ENCODE data around the gene CNTRL. TPM values are rescaled to one million over a fixed set of nuclear protein-coding genes. Genes with fewer than 3 reads are reported as not detected.
"Not testable (repeated sequence)": the region's sequence is repeated elsewhere in the genome, so short reads cannot be mapped to it uniquely, and the experiment has no call there.

CNTRL gene
- total RNA-seq, 1 donor from 2014 or later: 7.5 TPM

GRCh38 chr9:121178676-121179372 is 104.1 kb downstream of the CNTRL start:
- Mint-ChIP-seq H3K27ac (ENCODE audit: unreplicated experiment) (peak overlapping the region; percentile 11), H3K27me3 (ENCODE audit: unreplicated experiment) (no peaks in the 10 kb centered on the region), H3K4me3 (ENCODE audit: unreplicated experiment) (no peak overlapping the region), H3K4me1 (ENCODE audit: unreplicated experiment) (peaks cover 10% of the 10 kb centered on the region), H3K9me3 (ENCODE audit: unreplicated experiment) (no peaks in the 10 kb centered on the region), H3K36me3 (ENCODE audit: unreplicated experiment) (peaks cover 42% of the 10 kb centered on the region)
- DNase-seq (ENCODE audit: extremely low spot score, unreplicated experiment): no peak
- no peak for TF ChIP-seq CTCF (IDR thresholded peaks at IDR 0.05)

- peaks cover 11% of the 10 kb centered on the region for H3K4me1 Mint-ChIP-seq (ENCODE audit: unreplicated experiment)
- DNase-seq (ENCODE audit: extremely low spot score, unreplicated experiment); H3K4me3 Mint-ChIP-seq (ENCODE audit: unreplicated experiment); H3K9me3 Mint-ChIP-seq (ENCODE audit: unreplicated experiment); H3K27ac Mint-ChIP-seq (ENCODE audit: unreplicated experiment); H3K27me3 Mint-ChIP-seq (ENCODE audit: unreplicated experiment): not testable (repeated sequence)
- peaks cover 40% of the 10 kb centered on the region for H3K36me3 Mint-ChIP-seq (ENCODE audit: unreplicated experiment)
Observed at GRCh38 chr9:121179373-121179721, 104.6 kb downstream of the CNTRL start.

- DNase-seq (ENCODE audit: extremely low spot score, unreplicated experiment): no peak
- no peak overlapping the region for H3K27ac Mint-ChIP-seq (ENCODE audit: unreplicated experiment)
- H3K36me3 Mint-ChIP-seq (ENCODE audit: unreplicated experiment): peaks cover 36% of the 10 kb centered on the region
- H3K4me3 Mint-ChIP-seq (ENCODE audit: unreplicated experiment): no peak overlapping the region
- no peak for TF ChIP-seq CTCF (IDR thresholded peaks at IDR 0.05)
- peaks cover 15% of the 10 kb centered on the region for H3K4me1 Mint-ChIP-seq (ENCODE audit: unreplicated experiment)
- H3K27me3 Mint-ChIP-seq (ENCODE audit: unreplicated experiment): no peaks in the 10 kb centered on the region
- H3K9me3 Mint-ChIP-seq (ENCODE audit: unreplicated experiment): no peaks in the 10 kb centered on the region
Observed at GRCh38 chr9:121179930-121180681, 105.4 kb downstream of the CNTRL start.

GRCh38 chr9:121182101-121182836 is 107.5 kb downstream of the CNTRL start:
- peaks cover 22% of the 10 kb centered on the region for H3K4me1 Mint-ChIP-seq (ENCODE audit: unreplicated experiment)
- no peak for TF ChIP-seq CTCF (IDR thresholded peaks at IDR 0.05)
- H3K4me3 Mint-ChIP-seq (ENCODE audit: unreplicated experiment): no peak overlapping the region
- H3K9me3 Mint-ChIP-seq (ENCODE audit: unreplicated experiment): no peaks in the 10 kb centered on the region
- no peaks in the 10 kb centered on the region for H3K27me3 Mint-ChIP-seq (ENCODE audit: unreplicated experiment)
- H3K27ac Mint-ChIP-seq (ENCODE audit: unreplicated experiment): no peak overlapping the region
- no peak for DNase-seq (ENCODE audit: extremely low spot score, unreplicated experiment)
- H3K36me3 Mint-ChIP-seq (ENCODE audit: unreplicated experiment): peaks cover 39% of the 10 kb centered on the region

- H3K4me1 Mint-ChIP-seq (ENCODE audit: unreplicated experiment): peaks cover 29% of the 10 kb centered on the region
- no peaks in the 10 kb centered on the region for H3K27me3 Mint-ChIP-seq (ENCODE audit: unreplicated experiment)
- no peak for TF ChIP-seq CTCF (IDR thresholded peaks at IDR 0.05)
- H3K27ac Mint-ChIP-seq (ENCODE audit: unreplicated experiment): peak overlapping the region; percentile 41
- H3K4me3 Mint-ChIP-seq (ENCODE audit: unreplicated experiment): no peak overlapping the region
- no peak for DNase-seq (ENCODE audit: extremely low spot score, unreplicated experiment)
- no peaks in the 10 kb centered on the region for H3K9me3 Mint-ChIP-seq (ENCODE audit: unreplicated experiment)
- H3K36me3 Mint-ChIP-seq (ENCODE audit: unreplicated experiment): peaks cover 39% of the 10 kb centered on the region
Observed at GRCh38 chr9:121182989-121183388, 108.2 kb downstream of the CNTRL start.
